GM18870 (cell line): ENCODE results near the gene CYP27A1.

Experiments used
- ATAC-seq: cut with Tn5 transposase; IDR thresholded peaks from one replicate; pipeline ENCODE4 v1.9.1; 2021; ENCODE audit warnings: moderate library complexity; ENCODE audit not compliant: unreplicated experiment

CYP27A1 gene

GRCh38 chr2:218856167-218856895 lies 74.4 kb downstream of the CYP27A1 start:
- ATAC-seq: no peak

GRCh38 chr2:218856896-218857243 lies 74.9 kb downstream of the CYP27A1 start:
- ATAC-seq: no peak

- no peak for ATAC-seq
These were observed 75.6 kb downstream of the CYP27A1 start for GRCh38 chr2:218857371-218858137.

- ATAC-seq: no peak
These were observed 76.1 kb downstream of the CYP27A1 start for GRCh38 chr2:218858138-218858445.

GRCh38 chr2:218858671-218859555 lies 77.0 kb downstream of the CYP27A1 start:
- no peak for ATAC-seq

GRCh38 chr2:218859556-218859987 lies 77.6 kb downstream of the CYP27A1 start, which contains the start of gene WNT6:
Gene WNT6 (plus strand): TSS chr2:218859805. CDS start chr2:218860038, 233 bp downstream.
- no peak for ATAC-seq

- ATAC-seq: no peak
These were observed 78.3 kb downstream of the CYP27A1 start for GRCh38 chr2:218859988-218860831.

- no peak for ATAC-seq
These were observed 79.0 kb downstream of the CYP27A1 start for GRCh38 chr2:218860950-218861381.

- ATAC-seq: no peak
These were observed 79.8 kb downstream of the CYP27A1 start for GRCh38 chr2:218861645-218862318.

- no peak for ATAC-seq
These were observed 81.1 kb downstream of the CYP27A1 start for GRCh38 chr2:218863021-218863520.
